GM19328 (cell line): ENCODE results near the gene HSPA5.
"Not testable (repeated sequence)": the region's sequence is repeated elsewhere in the genome, so short reads cannot be mapped to it uniquely, and the experiment has no call there.

Experiments
- ATAC-seq: cut with Tn5 transposase; IDR thresholded peaks from one replicate; pipeline ENCODE4 v1.9.1; 2021; ENCODE audit warnings: mild to moderate bottlenecking, moderate library complexity; ENCODE audit not compliant: unreplicated experiment

The HSPA5 gene

DNA sequence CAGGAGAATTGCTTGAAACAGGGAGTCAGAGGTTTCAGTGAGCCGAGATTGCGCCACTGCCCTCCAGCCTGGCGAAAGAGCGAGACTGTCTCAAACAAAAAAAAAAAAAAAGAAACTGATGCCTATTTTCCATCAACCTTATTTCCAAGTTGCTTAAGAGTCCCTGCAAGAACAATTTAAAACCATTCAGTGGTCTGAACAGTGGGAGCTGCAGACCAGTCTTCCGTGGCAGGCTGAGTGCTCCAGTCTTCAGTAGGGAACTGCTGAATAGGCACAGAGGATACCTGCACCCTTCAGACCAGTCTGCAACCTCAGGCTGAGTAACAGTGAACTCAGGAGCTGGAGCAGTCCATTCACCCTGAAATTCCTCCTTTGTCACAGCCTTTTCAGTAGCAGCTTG, 46.7 kb downstream of the HSPA5 start:
- not testable (repeated sequence) for ATAC-seq

DNA sequence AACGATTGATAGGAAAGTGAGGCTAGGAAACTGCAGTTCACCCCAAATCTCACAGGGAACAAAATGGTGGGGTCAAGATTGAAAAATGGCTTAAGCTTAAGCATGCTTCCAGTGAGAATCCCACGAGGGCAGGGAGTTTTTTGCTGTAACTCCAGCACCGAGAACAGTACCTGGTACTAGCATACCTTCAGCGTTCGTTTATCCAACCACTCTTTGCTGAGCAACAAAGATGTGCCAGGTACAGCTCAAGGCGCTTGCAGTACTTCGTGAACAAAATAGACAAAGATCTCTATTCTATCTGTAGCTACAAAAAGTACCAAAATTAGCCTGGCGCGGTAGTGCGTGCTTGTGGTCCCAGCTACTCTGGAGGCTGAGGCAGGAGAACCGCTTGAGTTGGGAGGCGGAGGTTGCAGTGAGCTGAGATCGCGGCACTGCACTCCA, 50.8 kb downstream of the HSPA5 start:
- ATAC-seq, result no peak

DNA sequence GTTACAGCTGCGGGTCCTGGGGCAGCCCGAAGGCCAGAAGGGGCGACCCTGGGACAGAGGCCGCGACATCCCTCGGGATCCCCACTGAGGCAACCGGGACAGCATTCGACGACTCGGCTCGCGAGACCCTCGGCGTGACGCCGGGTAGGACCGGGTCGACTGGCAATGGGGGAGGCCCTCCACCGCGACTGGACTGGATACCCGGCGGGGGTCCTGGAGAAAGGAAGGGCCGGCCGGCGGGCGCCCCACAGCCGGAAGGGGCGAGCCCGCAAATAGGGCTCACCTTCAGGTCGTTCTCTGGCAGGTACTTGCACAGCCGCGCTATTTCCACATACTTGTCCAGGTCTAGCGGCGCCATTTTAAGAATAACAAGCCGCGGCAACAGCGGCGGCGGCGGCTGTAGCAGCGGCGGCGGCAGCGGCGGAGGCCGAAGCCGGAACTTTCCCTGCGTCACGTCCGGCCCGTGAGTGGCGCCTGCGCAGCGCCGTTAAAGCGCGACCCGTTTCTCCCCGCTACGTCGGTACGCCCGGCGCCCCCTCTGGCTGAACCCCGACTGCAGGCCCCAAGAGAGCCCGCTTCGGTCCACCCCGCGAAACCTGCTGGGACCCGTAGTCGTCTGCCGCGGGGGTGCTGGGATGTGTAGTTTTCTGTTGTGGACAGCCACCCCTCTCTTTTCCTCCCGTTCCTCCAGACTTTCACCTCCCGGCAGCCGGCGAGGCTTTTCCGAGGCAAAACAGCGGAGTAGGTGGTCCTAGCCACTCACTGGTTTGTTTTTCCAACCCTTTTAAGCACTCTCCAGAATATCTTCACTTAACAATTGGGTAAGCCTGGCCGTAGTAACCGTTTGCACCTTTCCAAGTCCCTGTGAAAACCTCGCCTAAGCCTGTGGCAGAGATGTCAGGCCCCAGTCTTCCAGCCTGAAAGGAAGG, 51.5 kb downstream of the HSPA5 start, which contains the start of gene PPP6C:
PPP6C (minus strand) TSS at position 443 of the 929 bp plus-strand sequence; CDS start at position 358, 85 bp downstream.
- peak; percentile 97 for ATAC-seq

DNA sequence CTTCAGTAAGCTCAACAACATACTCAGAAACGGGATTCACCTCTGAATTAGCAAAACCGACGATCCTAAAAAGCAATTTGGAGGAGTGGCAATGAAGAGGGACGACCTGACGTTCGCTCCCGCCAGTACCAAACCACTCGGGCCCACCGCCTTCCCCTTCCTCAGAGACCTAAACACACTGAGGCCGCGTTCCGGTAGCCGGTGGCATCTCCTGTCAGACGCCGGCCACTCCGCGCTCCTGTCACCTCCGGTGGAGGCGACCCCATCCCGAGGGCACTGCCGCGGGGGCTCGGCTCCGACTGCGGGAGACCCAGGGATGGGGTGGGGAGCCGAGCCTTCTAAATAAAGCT, 52.2 kb downstream of the HSPA5 start:
- peak; percentile 13 for ATAC-seq
